ENCODE results near the gene CDK16. TPM values are rescaled to one million over a fixed set of nuclear protein-coding genes. Genes with fewer than 3 reads are reported as not detected.

The CDK16 gene
- total and polyA plus RNA-seq, 2 donors (not counting 3 experiments of a cell fraction or from before 2014, with no cell fraction given) = 99.9 to 149 TPM

- Histone ChIP-seq H3K4me1 (ENCODE audit: control insufficient read depth, extremely low read depth, insufficient read depth, low read length) (no peaks in the 10 kb centered on the region), H3K9me3 (replicated peaks; ENCODE audit: control insufficient read depth, insufficient read depth, low read length) (no peaks in the 10 kb centered on the region), H2AFZ (ENCODE audit: low read depth, low read length) (no peak overlapping the region), H3K9me1 (replicated peaks; ENCODE audit: control insufficient read depth, extremely low read depth, insufficient read depth, low read length) (no peaks in the 10 kb centered on the region), H3K9ac (replicated peaks; ENCODE audit: extremely low read depth, insufficient read depth, low read length) (no peak overlapping the region), H3K4me3 (replicated peaks in 1 of 3; ENCODE audit: insufficient read depth in 1 of 3, low read depth in 1 of 3, low read length in 3 of 3) (no peak overlapping the region), H3K79me2 (ENCODE audit: control insufficient read depth, insufficient read depth, low read length) (peaks cover 17% of the 10 kb centered on the region), H3K27me3 (ENCODE audit: control insufficient read depth in 2 of 2, insufficient read depth in 2 of 2, low read length in 2 of 2) (no peaks in the 10 kb centered on the region), H3K27ac (ENCODE audit: insufficient read depth, low read depth, low read length) (no peak overlapping the region), H3K4me2 (ENCODE audit: insufficient read depth, low read length) (no peak overlapping the region), H4K20me1 (replicated peaks; ENCODE audit: control insufficient read depth, extremely low read depth, insufficient read depth, low read length) (no peaks in the 10 kb centered on the region), H3K36me3 (ENCODE audit: control insufficient read depth in 2 of 2, extremely low read depth in 1 of 2, insufficient read depth in 2 of 2, low read length in 2 of 2) (peaks cover 20 to 63% of the 10 kb centered on the region in 2 experiments)
- FAIRE-seq (no peak), DNase-seq (ENCODE audit: low read depth, low spot score) (no peak)
- no TSS peak for BruUV-seq (replicated peaks)
- ChIA-PET CTCF (no interaction called here), POLR2A (no interaction called here)
- no peak for TF ChIP-seq EZH2 (IDR thresholded peaks at IDR 0.05; ENCODE audit: borderline replicate concordance, low read depth, low read length, severe bottlenecking)
- dilution Hi-C loops (cut with MboI; ENCODE audit: extremely low pct_ligation_motif_present, low sequenced_read_pairs) = no loop called here
- intact Hi-C loops (cut with micrococcal nuclease) = no loop called here
Observed at GRCh38 chrX:47202877-47203276, 15.6 kb upstream of the CDK16 start.

- dilution Hi-C loops (cut with MboI; ENCODE audit: extremely low pct_ligation_motif_present, low sequenced_read_pairs) (no loop called here), intact Hi-C loops (cut with micrococcal nuclease) (no loop called here)
- H3K27me3 ChIP-seq (ENCODE audit: control insufficient read depth in 2 of 2, insufficient read depth in 2 of 2, low read length in 2 of 2) = no peaks in the 10 kb centered on the region
- H3K4me3 ChIP-seq (replicated peaks in 1 of 3; ENCODE audit: insufficient read depth in 1 of 3, low read depth in 1 of 3, low read length in 3 of 3) = no peak overlapping the region
- H3K9me1 ChIP-seq (replicated peaks; ENCODE audit: control insufficient read depth, extremely low read depth, insufficient read depth, low read length) = no peaks in the 10 kb centered on the region
- ChIA-PET CTCF (interaction anchor here (1.1 kb wide), 1 partner anchor 318 kb away, joined by 4 read pairs; no protein-coding TSS in a partner anchor), POLR2A (no interaction called here)
- DNase-seq (ENCODE audit: low read depth, low spot score) (no peak), FAIRE-seq (no peak)
- no peak overlapping the region for H3K27ac ChIP-seq (ENCODE audit: insufficient read depth, low read depth, low read length)
- H2AFZ ChIP-seq (ENCODE audit: low read depth, low read length) = no peak overlapping the region
- H3K4me2 ChIP-seq (ENCODE audit: insufficient read depth, low read length) = no peak overlapping the region
- no TSS peak for BruUV-seq (replicated peaks)
- peaks cover under 1% of the 10 kb centered on the region for H3K79me2 ChIP-seq (ENCODE audit: control insufficient read depth, insufficient read depth, low read length)
- no peak for TF ChIP-seq POLR2AphosphoS5 (IDR thresholded peaks at IDR 0.05; ENCODE audit: insufficient read depth, low read depth, low read length)
- TF ChIP-seq JUN (IDR thresholded peaks at IDR 0.05; ENCODE audit: borderline replicate concordance, insufficient read depth, insufficient read length, low read depth) = no peak
- no peak for TF ChIP-seq POLR2A (IDR thresholded peaks at IDR 0.05; ENCODE audit: low read depth, low read length)
- TF ChIP-seq CTCF (IDR thresholded peaks at IDR 0.05; ENCODE audit: extremely low read depth in 1 of 2, insufficient read depth in 1 of 2, low read depth in 1 of 2, low read length in 2 of 2) = no peak
- TF ChIP-seq EZH2 (IDR thresholded peaks at IDR 0.05; ENCODE audit: borderline replicate concordance, low read depth, low read length, severe bottlenecking) = no peak
- TF ChIP-seq, protein P1, sequence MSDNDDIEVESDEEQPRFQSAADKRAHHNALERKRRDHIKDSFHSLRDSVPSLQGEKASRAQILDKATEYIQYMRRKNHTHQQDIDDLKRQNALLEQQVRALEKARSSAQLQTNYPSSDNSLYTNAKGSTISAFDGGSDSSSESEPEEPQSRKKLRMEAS (IDR thresholded peaks at IDR 0.05; ENCODE audit: insufficient read depth, insufficient read length) = no peak
- no peak for TF ChIP-seq FOS (IDR thresholded peaks at IDR 0.05; ENCODE audit: borderline replicate concordance, insufficient read depth, low read length)
- TF ChIP-seq GATA2 (IDR thresholded peaks at IDR 0.05; ENCODE audit: insufficient read depth, insufficient read length, low read depth, low read length) = no peak
- no peak for TF ChIP-seq MYC (IDR thresholded peaks at IDR 0.05; ENCODE audit: low read depth, low read length)
- H4K20me1 ChIP-seq (replicated peaks; ENCODE audit: control insufficient read depth, extremely low read depth, insufficient read depth, low read length) = no peaks in the 10 kb centered on the region
- no peaks in the 10 kb centered on the region for H3K4me1 ChIP-seq (ENCODE audit: control insufficient read depth, extremely low read depth, insufficient read depth, low read length)
- peaks cover 16 to 59% of the 10 kb centered on the region in 2 experiments for H3K36me3 ChIP-seq (ENCODE audit: control insufficient read depth in 2 of 2, extremely low read depth in 1 of 2, insufficient read depth in 2 of 2, low read length in 2 of 2)
- no peaks in the 10 kb centered on the region for H3K9me3 ChIP-seq (replicated peaks; ENCODE audit: control insufficient read depth, insufficient read depth, low read length)
- no peak overlapping the region for H3K9ac ChIP-seq (replicated peaks; ENCODE audit: extremely low read depth, insufficient read depth, low read length)
Observed at GRCh38 chrX:47204970-47205369, 13.5 kb upstream of the CDK16 start.

Measured in endothelial cell of umbilical vein (primary cell).